HT1080 (cell line): ENCODE results near the gene AXIN1. TPM values are rescaled to one million over a fixed set of nuclear protein-coding genes. Genes with fewer than 3 reads are reported as not detected.
"Not testable (repeated sequence)": the region's sequence is repeated elsewhere in the genome, so short reads cannot be mapped to it uniquely, and the experiment has no call there.

Experiments used
- DNase-seq: peaks from one replicate; pipeline ENCODE4 v3.0.0-alpha.2; 2015; ENCODE audit warnings: low read depth
- polyA plus RNA-seq, 2 experiments: library from polyadenylated mRNA; depleted of rRNA; stranded (reverse); fragments of >200 nt; gene quantifications; 2 replicates each; pipeline ENCODE4 v1.2.3, GENCODE V29; 2015
- total RNA-seq: library from RNA; depleted of rRNA; stranded (reverse); fragments of >200 nt; shearing (Covaris generic); gene quantifications from 2 replicates; pipeline ENCODE4 v1.2.3, GENCODE V29; 2014; rRNA removed

Gene AXIN1, protein sequence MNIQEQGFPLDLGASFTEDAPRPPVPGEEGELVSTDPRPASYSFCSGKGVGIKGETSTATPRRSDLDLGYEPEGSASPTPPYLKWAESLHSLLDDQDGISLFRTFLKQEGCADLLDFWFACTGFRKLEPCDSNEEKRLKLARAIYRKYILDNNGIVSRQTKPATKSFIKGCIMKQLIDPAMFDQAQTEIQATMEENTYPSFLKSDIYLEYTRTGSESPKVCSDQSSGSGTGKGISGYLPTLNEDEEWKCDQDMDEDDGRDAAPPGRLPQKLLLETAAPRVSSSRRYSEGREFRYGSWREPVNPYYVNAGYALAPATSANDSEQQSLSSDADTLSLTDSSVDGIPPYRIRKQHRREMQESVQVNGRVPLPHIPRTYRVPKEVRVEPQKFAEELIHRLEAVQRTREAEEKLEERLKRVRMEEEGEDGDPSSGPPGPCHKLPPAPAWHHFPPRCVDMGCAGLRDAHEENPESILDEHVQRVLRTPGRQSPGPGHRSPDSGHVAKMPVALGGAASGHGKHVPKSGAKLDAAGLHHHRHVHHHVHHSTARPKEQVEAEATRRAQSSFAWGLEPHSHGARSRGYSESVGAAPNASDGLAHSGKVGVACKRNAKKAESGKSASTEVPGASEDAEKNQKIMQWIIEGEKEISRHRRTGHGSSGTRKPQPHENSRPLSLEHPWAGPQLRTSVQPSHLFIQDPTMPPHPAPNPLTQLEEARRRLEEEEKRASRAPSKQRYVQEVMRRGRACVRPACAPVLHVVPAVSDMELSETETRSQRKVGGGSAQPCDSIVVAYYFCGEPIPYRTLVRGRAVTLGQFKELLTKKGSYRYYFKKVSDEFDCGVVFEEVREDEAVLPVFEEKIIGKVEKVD
- 23.4 and 24.5 TPM in 2 replicates for total RNA-seq
- 18.5 and 18.7 TPM in 2 replicates for polyA plus RNA-seq (2015; cell fraction: cytosol; rRNA removed)
- 15.0 and 15.9 TPM in 2 replicates for polyA plus RNA-seq (2015; cell fraction: nucleus; rRNA removed)

GRCh38 chr16:352547-353403 lies at the start of gene AXIN1:
TSS of gene AXIN1 (minus strand) at chr16:352723. CDS start at chr16:347025, 5,698 bp downstream.
- DNase-seq, result peak; percentile 74

GRCh38 chr16:401468-402348 lies 49.2 kb upstream of the AXIN1 start, which contains the start of gene DECR2:
TSS of gene DECR2 (plus strand) at chr16:401885. CDS start at chr16:401964, 79 bp downstream.
- peak; percentile 76 for DNase-seq

- DNase-seq, result no peak
Measured at GRCh38 chr16:400061-400591, 47.6 kb upstream of the AXIN1 start.

- DNase-seq, result no peak
Measured at GRCh38 chr16:399340-400019, 47.0 kb upstream of the AXIN1 start.

DNA sequence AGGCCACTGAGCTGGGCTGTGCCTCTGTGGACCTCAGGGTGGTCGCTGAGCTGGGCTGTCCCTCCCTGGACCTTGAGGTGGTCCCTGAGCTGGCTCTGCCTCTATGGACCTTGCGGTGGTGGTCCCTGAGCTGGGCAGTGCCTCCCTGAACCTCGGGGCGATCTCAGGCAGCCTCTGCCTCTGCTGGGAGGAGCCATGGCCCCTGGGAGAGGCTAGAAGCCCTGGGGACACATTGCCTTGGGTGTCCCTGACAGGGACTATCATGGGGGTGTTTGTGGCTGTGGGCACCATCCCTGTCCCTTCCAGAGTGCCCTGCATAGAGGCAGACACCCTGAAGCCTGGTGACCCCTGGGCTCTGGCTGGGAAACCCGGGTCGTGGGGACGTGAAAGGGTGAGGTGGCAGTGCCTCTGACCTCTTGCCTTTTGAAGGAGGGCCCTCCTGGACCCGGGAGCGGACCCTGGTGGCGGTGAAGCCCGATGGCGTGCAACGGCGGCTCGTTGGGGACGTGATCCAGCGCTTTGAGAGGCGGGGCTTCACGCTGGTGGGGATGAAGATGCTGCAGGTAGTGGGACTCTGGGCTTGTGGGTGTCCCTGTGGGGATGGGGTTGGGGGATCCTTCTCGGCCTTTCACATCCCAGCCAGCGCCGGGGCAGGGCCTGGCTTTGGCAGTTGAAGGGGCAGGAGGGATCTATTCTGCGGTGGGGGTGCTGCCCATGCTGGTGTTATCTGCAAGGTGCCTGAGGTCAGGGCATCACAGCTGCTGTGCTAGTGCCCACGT lies 46.2 kb upstream of the AXIN1 start:
- DNase-seq, result no peak

- no peak for DNase-seq
Measured at GRCh38 chr16:397736-398332, 45.3 kb upstream of the AXIN1 start.

GRCh38 chr16:397135-397661 lies 44.7 kb upstream of the AXIN1 start, which contains the start of gene NME4:
TSS of gene NME4 (plus strand) at chr16:397199. CDS start at chr16:397223, 24 bp downstream.
- no peak for DNase-seq

DNA sequence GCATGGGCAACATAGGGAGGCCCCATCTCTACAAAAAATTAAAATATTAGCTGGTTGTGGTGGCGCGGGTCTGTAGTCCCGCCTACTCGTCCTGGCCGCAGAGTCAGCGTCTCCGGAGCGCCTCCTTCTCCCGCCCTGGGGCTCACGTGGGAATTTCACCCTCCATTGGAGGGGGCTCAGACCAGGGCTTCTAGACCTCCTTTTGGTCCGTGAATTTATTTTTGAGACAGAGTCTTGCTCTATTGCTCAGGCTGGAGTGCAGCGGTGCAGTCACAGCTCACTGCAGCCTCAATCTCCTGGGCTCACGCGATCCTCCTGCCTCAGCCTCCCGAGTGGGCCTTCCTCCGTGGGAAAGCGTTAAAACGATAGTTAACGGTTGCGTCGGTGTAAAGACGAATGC lies 44.1 kb upstream of the AXIN1 start:
- no peak for DNase-seq

- DNase-seq, result no peak
Measured at GRCh38 chr16:396199-396598, 43.7 kb upstream of the AXIN1 start.

DNA sequence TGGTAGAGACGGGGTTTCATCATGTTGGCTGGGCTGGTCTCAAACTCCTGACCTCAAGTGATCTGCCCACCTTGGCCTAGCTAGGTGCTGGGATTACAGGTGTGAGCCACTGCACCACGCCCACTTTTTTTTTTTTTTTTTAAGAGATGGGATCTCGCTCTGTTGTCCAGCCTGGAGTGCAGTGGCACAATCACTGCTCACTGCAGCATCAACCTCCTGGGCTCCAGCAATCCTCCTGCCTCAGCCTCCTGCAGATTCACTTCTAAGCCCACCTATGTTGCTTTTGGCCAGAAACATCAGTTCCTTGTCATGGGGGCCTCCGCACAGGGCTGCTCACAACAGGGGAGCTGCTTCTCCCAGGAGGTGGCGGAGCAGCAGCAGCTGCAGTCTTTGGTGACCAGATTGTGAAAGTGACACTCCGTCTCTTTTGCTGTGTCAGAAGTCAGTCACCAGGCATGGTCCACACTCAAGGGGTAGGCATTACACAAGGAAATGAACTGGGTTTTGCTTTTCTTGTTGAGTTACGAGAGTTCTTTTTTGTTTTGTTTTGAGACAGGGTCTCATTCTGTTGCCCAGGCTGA lies 40.0 kb upstream of the AXIN1 start:
- DNase-seq, result no peak

- peak; percentile 95 for DNase-seq
Measured at GRCh38 chr16:391885-392335, 39.4 kb upstream of the AXIN1 start.

GRCh38 chr16:389352-389751 lies 36.8 kb upstream of the AXIN1 start:
- DNase-seq, result no peak

- not testable (repeated sequence) for DNase-seq
Measured at GRCh38 chr16:387761-388666, 35.5 kb upstream of the AXIN1 start.

DNA sequence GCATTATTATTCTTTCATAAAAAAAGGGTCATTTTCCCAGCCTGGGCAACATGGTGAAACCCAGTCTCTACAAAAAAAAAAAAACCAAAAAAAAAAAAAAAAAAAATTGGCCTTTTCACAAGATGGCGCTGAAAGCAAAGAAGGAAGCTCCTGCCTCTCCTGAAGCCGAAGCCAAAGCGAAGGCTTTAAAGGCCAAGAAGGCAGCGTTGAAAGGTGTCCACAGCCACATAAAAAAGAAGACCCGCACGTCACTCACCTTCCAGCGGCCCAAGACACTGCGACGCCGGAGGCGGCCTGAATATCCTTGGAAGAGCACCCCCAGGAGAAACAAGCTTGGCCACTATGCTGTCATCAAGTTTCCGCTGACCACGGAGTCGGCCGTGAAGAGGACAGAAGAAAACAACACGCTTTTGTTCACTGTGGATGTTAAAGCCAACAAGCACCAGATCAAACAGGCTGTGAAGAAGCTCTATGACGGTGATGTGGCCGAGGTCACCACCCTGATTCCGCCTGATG lies 34.2 kb upstream of the AXIN1 start:
- DNase-seq, result no peak

GRCh38 chr16:383326-384051 lies 31.0 kb upstream of the AXIN1 start:
- DNase-seq, result no peak
